Frontal cortex (tissue), 4 donors: Measurements from ENCODE around the gene PRSS57. TPM values are rescaled to one million over a fixed set of nuclear protein-coding genes. Genes with fewer than 3 reads are reported as not detected.
"Not testable (repeated sequence)": the region's sequence is repeated elsewhere in the genome, so short reads cannot be mapped to it uniquely, and the experiment has no call there.

Experiments used
- DNase-seq, 2 donors: peaks; one replicate each; pipeline ENCODE4 v3.0.0; 2012; ENCODE audit warnings: low spot score in 2 of 2
- FAIRE-seq: peaks from 2 replicates; lab custom pipeline; 2012; peaks lifted over from hg19 to GRCh38; lab: Jason Lieb, UNC
- total RNA-seq: library from RNA; depleted of rRNA; stranded (reverse); fragments of >200 nt; gene quantifications from one replicate; pipeline ENCODE4 v1.2.3, GENCODE V29; 2014
- donor health status: control.
- donor health status: control.
- donor health status: control.

The PRSS57 gene
- not detected for total RNA-seq

DNA sequence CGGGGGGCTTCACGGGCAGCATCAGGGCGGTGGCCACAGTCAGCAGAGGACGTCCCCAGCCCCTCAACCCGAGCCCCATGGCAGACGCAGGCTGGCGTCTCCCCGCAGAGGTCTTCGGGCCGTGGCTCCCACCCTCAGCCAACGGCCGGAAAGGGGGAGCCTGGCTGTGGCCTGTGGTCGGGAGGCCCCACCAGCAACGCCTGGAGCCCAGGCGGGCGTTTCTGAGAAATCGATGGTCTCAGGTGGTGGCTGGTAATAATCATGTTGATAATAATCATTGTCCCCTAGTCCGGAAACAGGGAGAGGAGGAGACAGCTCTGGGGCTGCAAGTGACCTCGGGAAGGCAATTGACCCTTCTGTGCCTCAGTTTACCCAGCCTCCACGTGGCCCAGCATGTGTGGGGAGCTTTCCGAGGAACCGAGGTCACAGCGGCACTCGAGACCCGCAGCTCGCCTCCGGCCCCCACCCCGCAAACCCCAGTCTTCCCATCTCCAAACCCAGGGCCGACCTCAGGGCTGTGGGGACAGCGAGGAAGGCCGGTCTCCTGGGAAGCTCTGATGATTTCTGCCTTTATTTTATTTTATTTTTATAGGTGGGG, at the start of gene PRSS57:
TSS of gene PRSS57 (minus strand) at position 101 of the 598 bp plus-strand sequence. CDS start at position 79, 22 bp downstream.
- FAIRE-seq (no peak), DNase-seq (no peak)

DNA sequence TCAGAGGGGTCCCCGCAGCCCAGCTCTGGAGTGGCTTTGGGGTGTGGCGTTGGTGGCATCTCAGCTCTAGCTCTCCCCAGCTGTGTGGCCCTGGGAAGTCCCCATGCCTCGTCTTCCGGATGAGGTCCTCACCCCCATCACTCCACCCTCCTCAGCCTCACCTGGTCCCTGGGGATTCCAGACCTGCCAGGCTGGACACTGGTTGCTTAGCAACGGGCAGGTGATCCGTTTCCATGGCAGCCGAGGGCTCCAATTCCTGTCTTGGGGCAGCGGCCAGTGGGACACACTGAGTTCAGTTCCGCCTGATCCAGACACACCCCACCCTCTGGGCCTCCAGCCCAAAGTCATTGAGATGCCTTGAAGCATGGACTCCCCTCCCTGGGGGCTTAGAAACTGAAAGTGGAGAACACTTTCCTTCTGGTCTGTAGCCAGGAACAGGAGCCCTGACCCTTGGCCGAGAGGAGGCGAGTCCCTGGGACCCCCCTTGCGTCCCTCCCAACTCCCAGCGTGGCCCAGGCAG, 48.0 kb upstream of the PRSS57 start:
- FAIRE-seq (no peak), DNase-seq (no peak)

DNA sequence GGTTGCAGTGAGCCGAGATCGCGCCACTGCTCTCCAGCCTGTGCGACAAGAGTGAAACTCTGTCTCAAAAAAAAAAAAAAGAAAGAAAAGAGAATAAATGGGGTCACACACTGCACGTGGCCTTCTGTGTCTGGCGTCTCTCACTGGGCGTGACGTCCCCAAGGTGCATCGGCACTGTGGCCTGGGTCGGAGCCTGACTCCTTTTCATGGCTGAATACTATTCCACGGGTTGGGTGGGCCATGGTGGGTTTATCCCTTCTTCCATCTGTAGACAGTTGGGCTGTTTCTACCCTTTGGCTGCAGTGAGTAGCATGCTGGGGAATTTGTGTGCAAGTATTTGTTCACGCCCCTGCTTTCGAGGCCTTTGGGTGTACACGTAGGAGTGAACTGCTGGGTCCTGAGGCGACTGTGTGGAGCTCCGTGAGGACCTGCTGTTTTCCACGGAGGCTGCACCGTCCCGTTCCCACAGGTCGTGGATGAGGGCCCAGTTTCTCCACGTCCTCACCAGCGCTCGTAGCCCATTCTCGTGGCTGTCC, 47.4 kb upstream of the PRSS57 start:
- no peak for FAIRE-seq
- no peak for DNase-seq

DNA sequence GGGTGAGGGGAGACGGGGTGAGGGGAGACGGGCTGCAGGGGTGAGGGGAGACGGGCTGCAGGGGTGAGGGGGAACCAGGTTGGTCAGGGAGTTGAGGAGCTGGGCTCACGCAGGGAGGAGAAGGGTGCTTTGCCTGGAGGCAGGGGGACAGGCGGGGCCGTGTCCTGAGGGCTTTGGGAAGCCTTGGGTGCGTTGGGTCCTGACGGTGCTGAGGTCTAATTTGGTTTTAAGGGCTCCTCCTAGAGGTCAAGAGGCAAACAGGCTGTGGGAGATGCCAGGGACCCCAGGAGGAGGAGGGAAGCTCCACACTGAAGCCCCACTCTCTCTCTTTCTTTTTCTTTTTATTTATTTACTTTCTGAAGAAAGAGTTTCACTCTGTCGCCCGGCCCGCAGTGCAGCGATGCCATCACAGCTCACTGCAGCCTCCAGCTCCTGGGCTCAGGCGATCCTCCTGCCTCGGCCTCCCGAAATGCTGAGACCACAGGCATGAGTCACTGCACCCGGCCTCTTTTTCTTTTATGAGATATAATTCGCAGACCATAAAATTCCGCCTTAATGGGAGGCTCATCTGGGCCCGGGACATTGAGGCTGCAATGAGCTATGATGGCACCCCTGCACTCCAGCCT, 46.4 kb upstream of the PRSS57 start:
- FAIRE-seq (no peak), DNase-seq (no peak)

GRCh38 chr19:740816-741505, 45.7 kb upstream of the PRSS57 start:
- FAIRE-seq, DNase-seq: not testable (repeated sequence)

- no peak for DNase-seq
- FAIRE-seq: no peak
Observed at GRCh38 chr19:739998-740715, 44.9 kb upstream of the PRSS57 start.

DNA sequence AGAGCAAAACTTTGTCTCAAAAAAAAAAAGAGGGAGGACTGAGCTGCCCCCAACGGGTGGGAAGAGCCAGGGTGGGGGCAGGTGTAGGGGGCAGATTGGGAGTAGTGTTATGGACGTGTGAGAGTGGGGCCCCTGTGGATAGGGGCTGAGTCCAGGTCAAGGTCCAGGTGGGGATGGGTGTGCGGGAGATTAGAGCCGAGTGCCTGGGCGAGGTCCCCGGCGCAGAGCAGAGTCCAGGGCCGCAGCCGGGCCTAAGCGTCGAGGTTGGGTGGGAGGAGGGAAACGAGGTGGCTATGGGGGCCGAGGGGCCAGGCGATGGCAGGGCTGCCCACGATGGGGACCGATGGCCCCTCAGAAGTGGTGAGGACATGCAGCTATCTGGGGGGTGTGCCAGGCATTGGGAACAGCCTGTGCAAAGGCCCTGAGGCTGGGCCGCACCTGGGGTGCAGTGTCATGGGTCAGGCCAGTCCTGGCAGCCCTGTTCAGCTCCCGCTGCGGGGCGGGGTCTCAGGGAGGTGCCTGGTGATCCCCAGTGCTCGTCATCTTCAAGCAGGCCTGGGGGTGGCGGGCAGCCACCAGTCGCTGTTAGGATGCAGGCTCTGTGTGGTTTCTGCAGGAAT, 43.4 kb upstream of the PRSS57 start:
- DNase-seq: no peak
- FAIRE-seq: no peak

- FAIRE-seq (no peak), DNase-seq (peak; percentile 74 to 83)
Observed at GRCh38 chr19:737591-738093, 42.4 kb upstream of the PRSS57 start.

- no peak for FAIRE-seq
- no peak for DNase-seq
Observed at GRCh38 chr19:736125-736524, 40.9 kb upstream of the PRSS57 start.

- DNase-seq (no peak), FAIRE-seq (no peak)
Observed at GRCh38 chr19:734716-735115, 39.5 kb upstream of the PRSS57 start.

- DNase-seq (no peak), FAIRE-seq (no peak)
Observed at GRCh38 chr19:732148-733069, 37.2 kb upstream of the PRSS57 start.

DNA sequence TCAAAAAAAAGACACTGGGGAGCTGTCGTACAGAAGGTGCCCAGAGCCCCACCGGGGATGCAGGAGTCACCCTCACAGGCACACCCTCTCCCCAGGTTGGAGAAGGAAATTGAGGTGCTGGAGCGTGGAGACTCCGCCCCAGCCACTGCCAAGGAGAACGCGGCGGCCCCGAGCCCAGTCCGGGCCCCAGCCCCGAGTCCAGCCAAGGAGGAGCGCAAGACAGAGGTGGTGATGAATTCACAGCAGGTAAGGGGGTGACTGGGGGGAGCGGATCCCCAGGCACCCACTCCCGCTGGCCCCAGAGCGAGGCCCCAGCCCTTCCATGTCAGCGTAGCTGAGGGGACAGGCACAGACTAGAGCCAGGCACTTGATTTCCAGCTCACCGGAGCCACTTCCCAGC, 35.7 kb upstream of the PRSS57 start:
- DNase-seq: no peak
- no peak for FAIRE-seq

- DNase-seq (no peak), FAIRE-seq (no peak)
Observed at GRCh38 chr19:729965-730668, 34.9 kb upstream of the PRSS57 start.

DNA sequence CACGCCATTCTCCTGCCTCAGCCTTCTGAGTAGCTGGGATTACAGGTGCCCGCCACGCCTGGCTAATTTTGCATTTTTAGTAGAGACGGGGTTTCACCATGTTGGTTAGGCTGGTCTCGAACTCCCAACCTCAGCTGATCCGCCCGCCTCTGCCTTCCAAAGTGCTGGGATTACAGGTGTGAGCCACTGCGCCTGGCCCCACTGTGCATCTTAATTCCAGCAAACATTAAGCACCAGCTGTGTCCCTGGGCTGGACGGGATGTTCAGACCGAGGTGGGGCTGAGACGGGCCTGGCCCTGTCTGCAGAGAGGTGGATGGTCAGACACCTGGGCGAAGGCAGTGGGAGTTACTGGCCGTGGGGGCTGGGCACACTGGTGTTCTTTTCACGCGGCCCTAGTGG, 34.3 kb upstream of the PRSS57 start:
- FAIRE-seq: not testable (repeated sequence)

GRCh38 chr19:728011-728410, 32.8 kb upstream of the PRSS57 start:
- FAIRE-seq: no peak
- DNase-seq: peak in 1 of 2 donors; percentile 69

More for the DNA sequence above, 34.3 kb upstream of the PRSS57 start:
- DNase-seq: not testable (repeated sequence)

DNA sequence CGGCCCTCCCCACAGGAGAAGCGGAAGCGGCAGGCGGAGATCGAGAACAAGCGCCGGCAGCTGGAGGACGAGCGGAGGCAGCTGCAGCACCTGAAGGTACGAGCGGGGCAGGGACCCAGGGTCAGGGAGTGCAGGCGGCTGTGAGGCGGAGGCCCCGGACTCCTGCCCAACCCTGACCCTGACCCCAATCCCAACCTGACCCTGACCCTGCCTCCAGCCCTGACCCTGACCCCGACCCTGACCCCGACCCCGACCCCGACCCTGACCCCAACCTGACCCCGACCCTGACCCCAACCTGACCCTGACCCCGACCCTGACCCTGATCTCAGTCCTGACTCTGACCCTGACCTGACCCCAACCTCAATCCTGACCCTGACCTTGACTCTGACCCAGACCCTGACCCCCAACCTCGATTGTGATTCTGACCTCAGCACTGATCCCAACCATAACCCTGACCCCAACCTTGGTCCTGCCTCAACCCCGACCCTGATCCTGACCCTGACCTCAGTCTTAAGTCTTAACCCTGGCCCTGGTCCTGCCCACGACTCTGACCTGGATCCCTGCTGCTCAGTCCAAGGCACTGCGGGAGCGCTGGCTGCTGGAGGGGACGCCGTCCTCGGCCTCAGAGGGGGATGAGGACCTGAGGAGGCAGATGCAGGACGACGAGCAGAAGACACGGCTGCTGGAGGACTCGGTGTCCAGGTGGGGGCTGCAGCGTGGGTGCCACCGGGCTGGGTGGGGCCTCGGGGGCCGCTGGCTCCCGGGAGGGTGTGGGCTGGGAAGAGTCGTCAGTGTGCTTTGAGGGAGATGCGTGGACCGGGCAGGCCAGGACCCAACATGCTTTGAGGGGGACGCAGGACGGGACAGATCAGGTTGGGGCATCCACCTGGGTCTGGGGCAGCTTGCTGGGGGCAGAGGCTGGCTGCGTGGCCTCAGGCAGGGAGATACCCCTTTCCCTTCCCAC, 32.0 kb upstream of the PRSS57 start:
- no peak for FAIRE-seq
- DNase-seq: no peak
